GM20431 (cell line): ENCODE results near the gene S100P.

Source experiments
- in situ Hi-C: fragments of 300-500 bp; cut with MseI, MboI; formaldehyde crosslinking; loops from one replicate; pipeline ENCODE4 v1.15.0; 2020; ENCODE audit warnings: low sequenced_read_pairs; ENCODE audit not compliant: unreplicated experiment

Gene S100P

DNA sequence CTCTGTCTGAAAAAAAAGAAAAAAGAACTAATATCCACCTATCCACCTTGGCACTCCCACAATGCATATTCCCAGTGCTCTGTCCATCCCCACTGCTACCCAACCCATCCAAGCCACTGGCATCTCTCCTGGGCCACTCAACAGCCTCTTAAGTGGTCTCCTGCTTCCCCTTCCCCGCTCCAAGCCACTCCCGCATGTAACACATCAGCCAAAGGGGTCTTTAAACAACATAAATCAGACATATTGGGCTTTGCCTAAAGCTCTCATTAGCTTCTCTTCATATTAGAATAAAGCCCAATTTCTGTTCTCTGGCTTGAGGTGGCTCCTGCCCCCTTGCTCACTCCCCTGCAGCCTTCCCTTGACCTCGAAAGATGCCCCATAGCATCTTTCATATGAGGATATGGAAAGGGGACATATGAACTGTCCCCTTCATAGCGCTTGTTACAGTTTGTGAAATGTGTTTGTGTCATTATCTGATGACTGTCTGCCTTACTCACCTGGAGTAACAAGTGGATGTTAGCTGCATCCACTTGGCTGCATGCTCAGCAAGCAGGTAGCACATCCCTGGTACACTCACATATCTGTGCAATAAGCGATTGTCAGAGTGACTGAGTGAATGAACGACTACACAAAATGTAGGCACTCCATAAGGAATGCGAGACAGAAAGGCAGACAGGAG lies 25.4 kb downstream of the S100P start:
- in situ Hi-C loops = loop anchor here (25.0 kb wide), 1 partner anchor 343 kb away; the partner anchor contains the start of gene GRPEL1

DNA sequence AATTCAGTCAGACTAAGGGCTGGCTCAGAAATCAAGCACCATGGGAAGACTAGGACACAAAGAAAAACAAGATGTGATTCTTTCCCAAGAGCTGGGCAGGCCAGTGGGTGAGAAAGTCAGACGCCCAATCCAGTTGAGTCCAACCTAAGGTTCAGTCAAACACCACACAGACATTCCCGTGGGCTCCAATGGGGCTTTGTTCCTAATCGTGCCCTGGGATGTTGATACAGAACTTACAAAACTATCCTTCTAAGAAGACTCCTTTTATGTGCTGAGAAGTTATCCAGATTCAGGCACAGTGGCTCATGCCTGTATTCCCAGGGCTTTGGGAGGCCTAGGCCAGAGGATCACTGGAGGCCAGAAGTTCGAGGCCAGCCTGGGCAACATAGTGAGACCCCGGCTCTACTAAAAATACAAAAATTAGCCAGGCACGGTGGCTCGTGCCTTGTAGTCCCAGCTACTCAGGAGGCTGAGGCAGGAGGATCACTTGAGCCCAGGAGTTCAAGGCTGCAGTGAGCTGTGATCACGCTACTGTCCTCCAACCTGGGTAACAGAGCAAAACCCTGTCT lies 26.0 kb downstream of the S100P start:
- in situ Hi-C loops = loop anchor here (10.0 to 25.0 kb wide), 2 partner anchors 155 to 343 kb away; partner anchors contain the start of gene GRPEL1

DNA sequence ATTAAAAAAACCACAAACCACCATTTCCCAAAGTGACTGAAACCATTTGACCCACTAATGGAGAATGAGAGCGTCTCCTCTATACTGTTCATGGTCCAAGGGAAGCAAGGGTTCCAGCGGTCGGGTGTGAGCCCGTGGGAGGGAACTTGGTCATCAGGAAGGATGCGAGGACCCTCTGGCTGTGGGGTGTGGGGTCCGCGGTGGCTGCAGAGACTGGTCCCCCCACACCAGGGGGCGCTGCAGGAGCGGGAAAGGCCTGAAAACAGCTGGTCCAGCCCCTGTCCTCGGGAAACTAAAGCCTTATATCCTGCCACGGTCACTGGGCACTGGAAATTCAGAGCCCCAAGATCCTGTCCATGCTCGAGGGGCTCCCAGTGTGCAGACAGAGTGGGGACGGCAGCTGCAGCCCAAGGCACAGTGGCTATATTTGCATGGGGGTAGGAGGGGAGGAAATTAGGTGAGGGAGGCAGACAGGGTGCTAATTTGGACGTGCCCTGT lies 26.6 kb downstream of the S100P start:
- in situ Hi-C loops = loop anchor here (10.0 to 25.0 kb wide), 2 partner anchors 155 to 342 kb away; partner anchors contain the start of gene GRPEL1

DNA sequence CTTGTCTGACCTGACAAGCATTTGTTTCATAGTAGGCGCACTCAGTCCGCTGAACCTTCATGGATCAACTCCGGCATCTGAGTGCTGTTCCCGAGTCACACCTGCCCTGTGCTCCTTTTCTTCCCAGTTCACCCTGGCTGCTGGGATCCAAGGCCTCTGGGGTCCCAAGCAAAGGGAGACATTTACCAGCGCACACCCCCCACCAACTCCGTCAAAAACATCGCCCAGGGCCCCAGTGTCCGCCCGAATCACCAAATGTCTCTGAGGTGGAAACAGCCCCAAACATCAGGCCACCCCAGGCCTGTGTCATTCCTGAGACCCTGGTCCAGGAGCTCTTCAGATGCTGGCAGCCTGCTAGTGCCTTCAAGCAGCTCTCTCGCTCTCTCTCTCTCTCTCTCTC lies 27.4 kb downstream of the S100P start:
- in situ Hi-C loops = loop anchor here (10.0 to 25.0 kb wide), 2 partner anchors 154 to 341 kb away; partner anchors contain the start of gene GRPEL1

DNA sequence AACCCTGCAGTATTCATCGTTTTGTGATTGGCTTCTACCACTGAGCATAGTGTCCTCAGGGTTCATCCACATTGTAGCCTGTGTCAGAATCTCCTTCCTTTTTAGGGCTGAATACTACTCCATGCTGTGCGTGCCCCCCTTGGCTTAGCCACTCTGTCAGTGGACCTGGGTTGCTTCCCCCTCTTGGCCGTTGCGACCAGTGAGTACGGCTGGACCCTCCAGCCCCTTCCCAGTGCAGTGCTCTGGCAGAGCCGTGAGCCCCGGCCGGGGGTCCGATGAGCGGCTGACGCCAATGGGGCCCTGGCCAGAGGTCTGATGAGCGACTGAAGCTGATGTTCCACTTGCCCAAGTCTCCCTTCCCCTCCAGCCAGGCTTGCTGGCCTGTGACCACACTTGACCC lies 29.2 kb downstream of the S100P start:
- in situ Hi-C loops = loop anchor here (10.0 to 25.0 kb wide), 2 partner anchors 152 to 339 kb away; partner anchors contain the start of gene GRPEL1

DNA sequence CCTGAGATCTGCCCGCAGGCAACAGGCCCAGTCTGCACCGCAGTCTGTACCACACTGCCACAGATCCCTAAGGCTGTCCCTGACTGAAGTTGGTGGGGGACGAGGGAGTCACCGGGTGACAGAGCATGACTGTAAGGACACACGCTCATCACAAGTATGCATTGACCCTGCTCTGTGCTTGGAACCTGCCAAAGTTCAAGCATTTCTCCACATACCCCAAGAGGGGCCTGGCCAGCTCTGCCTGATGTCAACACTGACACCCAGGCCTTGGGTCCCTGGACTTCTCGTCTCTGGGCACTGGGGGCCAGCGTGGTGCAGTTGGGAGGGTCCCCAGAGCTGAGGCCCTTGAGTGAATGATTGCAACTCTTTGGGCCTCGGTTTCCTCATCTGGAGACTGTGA lies 30.2 kb downstream of the S100P start:
- in situ Hi-C loops = loop anchor here (10.0 to 25.0 kb wide), 2 partner anchors 151 to 338 kb away; partner anchors contain the start of gene GRPEL1

DNA sequence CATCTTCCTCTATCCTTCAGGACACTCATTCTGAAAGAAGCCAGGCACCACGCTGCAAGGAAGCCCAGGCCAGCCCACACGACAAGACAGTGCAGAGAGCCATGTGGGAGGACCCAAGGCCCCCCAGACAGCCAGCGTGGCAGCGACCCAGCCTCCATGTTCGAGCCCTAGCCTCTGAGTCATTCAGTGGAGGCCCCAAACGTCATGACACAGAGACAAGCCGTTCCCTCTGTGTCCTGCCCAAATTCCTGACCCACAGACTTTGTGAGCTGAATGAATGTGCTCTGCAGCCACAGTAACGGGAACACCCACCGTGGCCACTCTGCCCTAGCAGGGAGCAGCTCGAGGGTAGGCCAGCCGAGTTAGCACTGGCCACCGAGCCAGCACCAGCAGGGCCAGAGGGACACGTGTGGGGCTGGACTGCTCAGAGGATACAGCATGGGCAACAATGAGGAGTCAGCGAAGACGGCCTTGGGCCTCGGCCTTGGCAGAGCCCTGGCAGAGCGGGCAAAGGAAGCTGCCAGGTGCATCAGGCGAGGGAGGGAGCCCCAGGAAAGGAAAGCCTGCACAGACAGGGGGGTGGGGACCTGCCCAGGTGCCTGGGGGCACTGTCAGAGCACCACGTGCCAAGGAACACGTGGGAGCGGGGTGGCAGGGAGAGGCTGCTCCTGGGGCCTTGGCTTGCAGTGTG lies 30.9 kb downstream of the S100P start:
- in situ Hi-C loops = loop anchor here (10.0 to 25.0 kb wide), 2 partner anchors 150 to 338 kb away; partner anchors contain the start of gene GRPEL1

DNA sequence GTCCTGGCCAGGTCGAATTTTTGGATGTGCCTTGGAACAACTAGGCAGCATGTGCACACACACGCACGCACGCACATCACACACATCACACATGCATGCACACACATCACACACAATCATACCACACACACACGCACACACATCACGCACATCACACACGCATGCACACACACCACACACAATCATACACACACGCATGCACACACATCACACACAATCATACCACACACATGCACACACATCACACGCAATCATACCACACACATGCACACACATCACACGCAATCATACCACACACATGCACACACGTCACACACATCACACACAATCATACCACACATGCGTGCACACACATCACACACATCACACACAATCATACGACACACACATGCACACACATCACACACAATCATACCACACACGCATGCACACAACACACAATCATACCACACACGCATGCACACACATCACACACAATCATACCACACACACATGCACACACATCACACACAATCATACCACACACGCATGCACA lies 31.8 kb downstream of the S100P start:
- in situ Hi-C loops = loop anchor here (10.0 kb wide), 1 partner anchor 149 kb away; no protein-coding TSS in a partner anchor

DNA sequence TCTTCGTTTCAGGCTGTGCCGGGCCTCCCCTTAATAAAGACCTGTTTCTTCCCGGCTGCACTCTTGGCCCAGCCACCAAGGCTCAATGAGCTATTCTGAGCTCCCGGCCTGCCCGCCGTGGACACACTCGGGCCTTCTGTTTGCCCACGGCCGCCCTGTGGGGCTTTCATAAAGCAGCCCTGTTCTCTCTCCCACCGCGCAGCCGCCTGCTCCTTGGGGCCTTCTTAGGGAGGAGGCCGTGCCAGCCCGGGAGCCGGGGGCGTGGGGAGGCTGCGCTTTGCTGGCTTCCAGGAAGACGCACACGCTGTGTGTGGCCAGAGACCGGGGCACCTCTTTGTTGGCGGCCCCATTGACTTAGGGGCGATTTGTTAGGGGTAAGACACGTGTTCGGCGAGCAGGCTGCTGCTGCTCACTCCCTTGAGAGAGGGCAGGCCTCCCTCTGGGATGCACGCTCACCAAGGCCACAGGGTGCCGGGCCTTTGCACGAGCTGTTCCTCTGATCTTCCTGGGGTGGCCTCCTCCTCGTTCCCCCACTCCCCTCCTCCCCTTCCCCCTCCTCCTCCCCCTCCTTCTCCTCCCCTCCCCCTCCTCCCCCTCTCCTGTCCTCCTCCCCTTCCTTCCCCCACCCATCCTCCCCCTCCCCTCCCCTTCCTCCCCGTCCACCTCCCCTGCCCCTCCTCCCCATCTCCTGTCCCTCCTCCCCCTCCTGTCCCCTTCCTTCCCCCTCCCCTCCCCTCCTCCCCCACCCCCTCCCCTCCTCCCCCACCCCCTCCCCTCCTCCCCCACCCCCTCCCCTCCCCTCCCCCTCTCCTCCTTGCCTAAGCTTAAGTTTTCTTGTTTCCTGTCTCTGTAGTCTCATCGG lies 33.6 kb downstream of the S100P start:
- in situ Hi-C loops = loop anchor here (10.0 kb wide), 1 partner anchor 147 kb away; no protein-coding TSS in a partner anchor

DNA sequence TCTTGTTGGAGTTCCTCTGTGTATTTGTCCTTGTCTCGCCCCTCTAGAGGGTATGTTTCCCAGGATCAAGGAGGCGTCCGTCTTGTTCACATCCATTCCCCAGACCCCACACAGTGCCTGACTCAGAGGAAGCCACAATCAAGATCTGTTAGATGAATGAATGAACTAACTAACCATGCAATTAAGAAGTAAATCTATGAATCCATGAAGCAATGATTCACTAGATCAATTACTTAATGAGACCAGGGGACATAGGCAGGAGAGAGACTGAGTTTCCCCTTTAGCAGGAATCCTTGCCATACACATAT lies 34.2 kb downstream of the S100P start:
- in situ Hi-C loops = loop anchor here (10.0 kb wide), 1 partner anchor 147 kb away; no protein-coding TSS in a partner anchor

DNA sequence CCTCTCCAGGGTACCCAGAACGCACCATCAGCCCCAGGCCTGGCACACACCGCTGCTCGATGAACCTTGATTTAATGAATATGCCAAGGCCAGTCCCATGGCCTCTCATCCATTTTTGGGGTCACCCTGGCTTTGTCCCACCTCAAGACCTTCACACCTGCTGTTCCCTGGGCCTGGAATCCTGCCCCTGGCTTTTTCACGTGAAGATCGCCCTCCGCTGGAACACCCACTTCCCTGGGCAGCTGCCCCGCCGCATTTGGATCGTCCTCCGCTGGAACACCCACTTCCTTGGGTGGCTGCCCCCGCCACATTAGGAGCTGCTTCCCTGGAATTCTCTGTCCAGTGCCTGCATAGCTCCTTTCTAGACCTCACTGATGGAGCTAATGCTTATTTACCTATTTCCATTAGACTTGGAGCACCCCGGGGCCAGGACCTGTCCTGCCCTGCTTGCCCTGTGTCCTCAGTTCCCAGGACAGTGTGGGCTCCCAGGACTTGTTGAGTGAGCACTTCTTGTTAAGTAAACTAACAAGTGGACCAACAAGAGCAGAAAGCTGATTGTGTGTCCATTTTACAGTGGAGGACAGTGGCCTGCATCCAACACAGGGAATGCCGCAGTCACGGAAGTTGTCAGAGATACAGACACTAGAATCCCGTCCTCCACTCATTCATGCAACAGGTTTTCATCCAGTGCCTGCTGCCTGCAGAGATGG lies 34.8 kb downstream of the S100P start:
- in situ Hi-C loops = loop anchor here (10.0 kb wide), 1 partner anchor 146 kb away; no protein-coding TSS in a partner anchor

DNA sequence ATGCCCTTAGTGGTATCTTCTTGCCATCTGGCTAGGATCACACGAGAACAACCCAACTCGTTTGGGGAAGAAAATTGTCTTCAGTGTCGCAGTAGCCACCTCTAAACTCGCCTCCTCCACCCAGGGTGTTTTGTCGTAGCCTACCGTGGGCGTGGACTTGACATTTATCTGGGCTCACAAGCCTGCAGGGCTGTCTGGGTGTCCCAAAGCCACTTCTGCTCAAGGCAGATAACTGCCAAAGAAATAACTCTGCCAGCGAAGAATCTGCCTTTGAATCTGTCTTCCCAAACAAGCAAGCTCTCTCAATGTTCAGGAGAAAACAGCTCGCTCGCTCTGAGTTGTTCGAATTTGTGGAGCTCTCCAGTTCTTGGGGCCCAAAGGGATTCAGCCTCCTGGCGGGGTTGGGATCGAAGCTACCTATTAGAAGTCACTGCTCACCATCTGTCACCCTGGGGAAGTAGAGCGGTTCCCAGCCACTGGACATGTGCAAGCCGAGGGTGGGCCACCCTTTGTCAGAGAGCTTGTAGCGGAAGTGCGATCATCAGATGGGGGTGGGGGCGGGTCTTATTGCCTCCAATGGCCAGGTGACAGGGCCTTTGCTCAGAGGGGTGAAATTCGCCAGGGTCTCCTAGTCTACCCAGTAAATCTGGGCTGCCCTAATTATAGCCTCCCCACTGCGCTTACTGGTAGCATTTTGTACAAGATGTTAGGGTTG lies 37.1 kb downstream of the S100P start:
- in situ Hi-C loops = no loop called here

DNA sequence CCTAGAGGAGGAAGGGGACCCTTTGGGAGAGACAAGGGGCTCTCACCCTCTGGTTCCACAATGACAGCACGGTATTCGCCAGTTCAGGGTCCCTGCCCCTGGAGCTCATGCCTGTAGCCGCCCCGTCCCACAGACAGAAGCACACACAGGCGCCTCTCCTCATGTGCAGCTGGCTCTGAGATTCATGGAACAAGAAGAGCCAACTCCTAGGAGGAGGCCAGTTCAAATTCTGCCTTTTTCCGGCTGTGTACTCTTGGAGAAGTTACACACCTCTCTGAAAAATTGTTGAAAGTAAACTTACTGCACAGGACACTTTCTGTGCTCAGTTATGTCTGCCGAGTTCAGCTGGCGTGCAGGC lies 37.6 kb downstream of the S100P start:
- in situ Hi-C loops = no loop called here

DNA sequence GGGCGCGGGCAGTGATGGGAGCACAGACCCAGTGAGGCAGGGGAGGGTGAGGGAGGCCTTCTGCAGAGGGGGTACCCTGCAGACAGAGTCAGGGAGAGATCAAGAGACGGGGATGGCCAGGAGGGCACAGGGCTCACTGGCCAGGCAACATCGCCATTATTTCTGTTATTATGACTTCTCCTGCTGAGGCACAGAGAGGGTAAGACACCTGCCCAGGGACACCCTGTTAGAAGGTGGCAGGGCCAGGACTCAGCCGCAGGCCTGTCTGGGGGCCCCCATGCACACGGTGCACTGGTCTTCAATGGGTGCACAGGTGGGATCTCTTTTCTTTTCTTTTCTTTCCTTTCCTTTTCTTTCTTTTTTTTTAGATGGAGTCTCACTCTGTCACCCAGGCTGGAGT lies 38.1 kb downstream of the S100P start:
- in situ Hi-C loops = no loop called here

DNA sequence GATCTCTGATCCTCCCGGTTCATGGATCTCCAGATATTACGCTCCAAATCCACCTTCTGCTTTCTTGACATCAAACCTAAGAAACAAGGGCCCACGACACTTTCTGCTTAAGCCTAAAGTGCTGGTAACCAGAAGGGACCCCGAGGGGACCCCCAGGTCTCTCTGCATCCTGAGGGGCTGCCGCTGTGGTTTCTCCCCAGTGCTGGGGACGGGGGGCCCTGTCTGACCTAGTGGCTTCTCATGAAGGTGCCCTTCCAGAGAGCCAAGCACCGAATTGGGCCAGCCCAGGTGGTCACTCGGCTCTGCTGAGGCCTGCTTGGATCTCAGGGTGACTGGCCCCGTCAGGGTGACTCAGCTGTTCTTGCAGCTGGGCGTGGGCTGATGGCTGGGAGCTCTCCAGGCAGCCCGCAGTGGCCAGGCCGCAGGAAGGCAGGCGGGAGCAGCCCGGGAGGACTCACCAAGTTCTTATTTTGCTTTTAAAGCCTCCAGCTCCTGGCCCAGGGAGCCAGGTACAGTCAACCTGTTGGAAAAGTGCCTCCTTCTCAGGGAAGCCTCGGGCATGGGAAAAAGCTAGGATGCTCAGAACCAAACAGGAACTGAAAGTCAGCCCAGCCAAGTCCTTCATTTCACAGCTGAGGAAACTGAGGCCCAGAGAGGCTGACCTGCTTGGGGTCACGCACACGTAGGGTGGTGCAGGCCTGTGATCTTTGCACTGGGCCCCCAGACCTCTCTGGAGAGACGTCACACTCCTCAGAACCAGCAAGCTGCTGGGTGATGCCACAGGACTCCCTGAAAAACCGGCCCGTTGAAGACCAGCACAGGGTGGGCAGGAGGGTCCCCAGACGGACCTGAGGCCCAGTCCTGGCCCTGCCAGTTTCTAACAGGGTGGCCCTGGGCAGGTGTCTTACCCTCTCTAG lies 39.0 kb downstream of the S100P start:
- in situ Hi-C loops = no loop called here

DNA sequence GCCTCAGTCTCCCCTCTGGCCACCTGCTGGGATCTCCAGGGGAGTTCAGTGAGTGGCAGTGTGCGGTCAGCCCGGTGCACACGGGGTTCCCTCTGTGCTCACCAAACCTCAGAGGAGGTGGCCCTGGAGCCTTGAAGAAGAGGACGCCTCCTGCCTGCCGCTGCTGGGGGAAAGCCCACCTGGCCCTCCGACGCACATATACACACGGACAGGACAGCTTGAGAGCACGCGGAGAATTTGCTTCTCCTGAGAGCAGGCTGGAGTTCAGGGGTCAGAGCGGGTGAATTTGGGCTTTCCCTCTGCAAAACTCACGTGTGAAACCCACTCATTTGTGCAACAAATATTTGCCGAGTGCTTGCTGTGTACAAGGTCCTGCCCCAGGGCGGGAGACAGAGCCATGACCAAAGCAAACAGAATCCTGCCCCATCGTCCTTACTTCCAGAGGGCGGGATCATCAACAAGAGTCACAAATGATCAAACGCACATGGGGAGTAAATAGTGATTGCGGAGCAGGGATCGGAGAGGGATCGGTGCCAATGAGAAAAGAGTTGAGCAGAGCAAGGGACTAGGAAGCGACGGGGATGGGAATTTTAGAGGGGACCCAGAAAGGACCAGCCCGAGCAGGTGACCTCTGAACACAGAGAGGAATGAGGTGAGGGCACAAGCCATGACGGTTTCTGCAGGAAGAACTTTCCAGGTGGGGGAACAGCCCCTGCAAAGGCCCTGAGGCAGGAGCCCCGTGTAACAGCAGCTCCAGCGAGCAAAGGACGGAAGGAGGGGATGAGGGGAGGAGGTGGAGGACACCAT lies 39.9 kb downstream of the S100P start:
- in situ Hi-C loops = no loop called here
